ENCODE measurements around the gene SNURF. TPM values are rescaled to one million over a fixed set of nuclear protein-coding genes. Genes with fewer than 3 reads are reported as not detected.

Gene SNURF
- total and polyA plus RNA-seq, 4 donors: 2.7 to 13.7 (median 4.4) TPM

- TF ChIP-seq, protein P1, sequence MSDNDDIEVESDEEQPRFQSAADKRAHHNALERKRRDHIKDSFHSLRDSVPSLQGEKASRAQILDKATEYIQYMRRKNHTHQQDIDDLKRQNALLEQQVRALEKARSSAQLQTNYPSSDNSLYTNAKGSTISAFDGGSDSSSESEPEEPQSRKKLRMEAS (IDR thresholded peaks at IDR 0.05): no peak
- TF ChIP-seq YY1 (IDR thresholded peaks at IDR 0.05) (peak; percentile 98), EGR1 (IDR thresholded peaks at IDR 0.05; ENCODE audit: low read depth in 2 of 2) (no peak)
- Histone ChIP-seq H3K36me3 (ENCODE audit: control insufficient read depth in 4 of 4, insufficient read depth in 3 of 4, low read depth in 1 of 4, low read length in 3 of 4) (no peaks in the 10 kb centered on the region), H3K4me1 (ENCODE audit: control insufficient read depth in 4 of 4, insufficient read depth in 4 of 4, low read length in 3 of 4) (peaks cover 0 to 13% (median 5%) of the 10 kb centered on the region in 4 donors), H3K9ac (ENCODE audit: low read depth in 1 of 2, low read length in 2 of 2) (peak overlapping the region; percentile 62 to 84), H3K4me3 (ENCODE audit: low read depth in 1 of 3, low read length in 3 of 3) (peak overlapping the region; percentile 52 to 93 (median 92)), H3K9me3 (ENCODE audit: control insufficient read depth in 4 of 4, low read length in 3 of 4) (no peaks in the 10 kb centered on the region), H3K27ac (ENCODE audit: low read depth in 1 of 2, low read length in 2 of 2) (peak overlapping the region; percentile 72 to 84), H3K27me3 (ENCODE audit: control insufficient read depth in 4 of 4, insufficient read depth in 4 of 4, low read length in 3 of 4) (no peaks in the 10 kb centered on the region)
- WGBS: 47% methylated on average over 28 of the region's 28 CpGs
- DNase-seq (ENCODE audit: low spot score): peak; percentile 52
These were observed 1.5 kb downstream of the SNURF start for GRCh38 chr15:24956111-24956838.

DNA sequence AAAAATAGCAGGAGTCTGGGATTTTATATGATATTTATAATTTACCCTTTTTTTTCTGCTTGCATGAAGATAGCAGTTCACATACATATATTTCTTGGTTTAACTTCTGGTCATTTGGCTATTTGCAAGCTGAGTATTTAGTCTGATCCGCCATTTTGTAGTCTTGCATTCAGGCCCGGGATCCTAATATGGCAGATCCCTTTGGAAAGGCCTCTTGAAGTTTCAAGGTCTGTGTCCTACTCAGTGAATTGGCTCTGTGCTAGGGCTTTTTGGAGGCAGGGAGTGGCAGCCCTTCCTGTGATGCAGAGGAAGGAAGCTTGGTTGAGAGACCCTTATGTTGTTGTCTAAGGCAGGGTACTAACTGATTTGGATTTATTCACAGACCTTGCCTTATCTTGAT is 2.9 kb downstream of the SNURF start:
- no peak for TF ChIP-seq FOXA2 (IDR thresholded peaks at IDR 0.05)
- no peak for TF ChIP-seq GABPA (IDR thresholded peaks at IDR 0.05 in 1 of 2, conservative IDR thresholded peaks at IDR 0.05 in 1 of 2)
- no peak for TF ChIP-seq FOXA1 (IDR thresholded peaks at IDR 0.05)
- TF ChIP-seq NR2F2 (IDR thresholded peaks at IDR 0.05): no peak
- no peak for TF ChIP-seq HNF4G (IDR thresholded peaks at IDR 0.05)
- no peak for TF ChIP-seq JUND (IDR thresholded peaks at IDR 0.05)
- TF ChIP-seq HNF4A (conservative IDR thresholded peaks at IDR 0.05): no peak
- TF ChIP-seq, protein P2, sequence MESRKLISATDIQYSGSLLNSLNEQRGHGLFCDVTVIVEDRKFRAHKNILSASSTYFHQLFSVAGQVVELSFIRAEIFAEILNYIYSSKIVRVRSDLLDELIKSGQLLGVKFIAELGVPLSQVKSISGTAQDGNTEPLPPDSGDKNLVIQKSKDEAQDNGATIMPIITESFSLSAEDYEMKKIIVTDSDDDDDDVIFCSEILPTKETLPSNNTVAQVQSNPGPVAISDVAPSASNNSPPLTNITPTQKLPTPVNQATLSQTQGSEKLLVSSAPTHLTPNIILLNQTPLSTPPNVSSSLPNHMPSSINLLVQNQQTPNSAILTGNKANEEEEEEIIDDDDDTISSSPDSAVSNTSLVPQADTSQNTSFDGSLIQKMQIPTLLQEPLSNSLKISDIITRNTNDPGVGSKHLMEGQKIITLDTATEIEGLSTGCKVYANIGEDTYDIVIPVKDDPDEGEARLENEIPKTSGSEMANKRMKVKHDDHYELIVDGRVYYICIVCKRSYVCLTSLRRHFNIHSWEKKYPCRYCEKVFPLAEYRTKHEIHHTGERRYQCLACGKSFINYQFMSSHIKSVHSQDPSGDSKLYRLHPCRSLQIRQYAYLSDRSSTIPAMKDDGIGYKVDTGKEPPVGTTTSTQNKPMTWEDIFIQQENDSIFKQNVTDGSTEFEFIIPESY (IDR thresholded peaks at IDR 0.05): no peak
- peaks cover 0 to 13% (median 6%) of the 10 kb centered on the region in 4 donors for H3K4me1 ChIP-seq (ENCODE audit: control insufficient read depth in 4 of 4, insufficient read depth in 4 of 4, low read length in 3 of 4)
- no peaks in the 10 kb centered on the region for H3K36me3 ChIP-seq (ENCODE audit: control insufficient read depth in 4 of 4, insufficient read depth in 3 of 4, low read depth in 1 of 4, low read length in 3 of 4)
- WGBS: 82% methylated on average over 2 of the region's 2 CpGs
- no peak overlapping the region for H3K9ac ChIP-seq (ENCODE audit: low read depth in 1 of 2, low read length in 2 of 2)
- DNase-seq (ENCODE audit: low spot score): no peak
- no peaks in the 10 kb centered on the region for H3K27me3 ChIP-seq (ENCODE audit: control insufficient read depth in 4 of 4, insufficient read depth in 4 of 4, low read length in 3 of 4)
- no peak overlapping the region for H3K4me3 ChIP-seq (ENCODE audit: low read depth in 1 of 3, low read length in 3 of 3)
- no peak overlapping the region for H3K27ac ChIP-seq (ENCODE audit: low read depth in 1 of 2, low read length in 2 of 2)
- no peaks in the 10 kb centered on the region for H3K9me3 ChIP-seq (ENCODE audit: control insufficient read depth in 4 of 4, low read length in 3 of 4)

GRCh38 chr15:24961967-24962366 is 7.2 kb downstream of the SNURF start:
- Histone ChIP-seq H3K27ac (ENCODE audit: low read depth in 1 of 2, low read length in 2 of 2) (no peak overlapping the region), H3K4me3 (ENCODE audit: low read depth in 1 of 3, low read length in 3 of 3) (no peak overlapping the region), H3K9me3 (ENCODE audit: control insufficient read depth in 4 of 4, low read length in 3 of 4) (no peaks in the 10 kb centered on the region), H3K27me3 (ENCODE audit: control insufficient read depth in 4 of 4, insufficient read depth in 4 of 4, low read length in 3 of 4) (no peaks in the 10 kb centered on the region), H3K4me1 (ENCODE audit: control insufficient read depth in 4 of 4, insufficient read depth in 4 of 4, low read length in 3 of 4) (peaks cover 0 to 6% (median 2%) of the 10 kb centered on the region in 4 donors), H3K9ac (ENCODE audit: low read depth in 1 of 2, low read length in 2 of 2) (no peak overlapping the region), H3K36me3 (ENCODE audit: control insufficient read depth in 4 of 4, insufficient read depth in 3 of 4, low read depth in 1 of 4, low read length in 3 of 4) (peaks cover 0 to 16% (median 10%) of the 10 kb centered on the region in 4 donors)
- TF ChIP-seq FOXA1 (IDR thresholded peaks at IDR 0.05) (no peak), SP1 (IDR thresholded peaks at IDR 0.05) (no peak), TAF1 (conservative IDR thresholded peaks at IDR 0.05) (no peak), HNF4A (conservative IDR thresholded peaks at IDR 0.05) (peak; percentile 23 to 79), RXRA (IDR thresholded peaks at IDR 0.05) (no peak), GABPA (IDR thresholded peaks at IDR 0.05 in 1 of 2, conservative IDR thresholded peaks at IDR 0.05 in 1 of 2) (no peak)
- TF ChIP-seq, protein P1 (IDR thresholded peaks at IDR 0.05): no peak
- no peak for DNase-seq (ENCODE audit: low spot score)
- 64% methylated on average over 4 of the region's 4 CpGs for WGBS
